Stimulated activated CD4-positive, alpha-beta T cell treated with anti-CD3 and anti-CD28 coated beads, Interleukin-1b, Interleukin-23, amount 100 ng/mL, for 1 hour (primary cell): ENCODE data around the gene VTI1B.
A peak's percentile ranks its signal among the peaks of the same experiment; 100 is the strongest.
"Not testable (repeated sequence)": the region's sequence is repeated elsewhere in the genome, so short reads cannot be mapped to it uniquely, and the experiment has no call there.

Experiments
- DNase-seq, 2 donors: peaks; one replicate each; pipeline ENCODE4 v3.0.0-alpha.2; 2020; ENCODE audit warnings: low read depth in 2 of 2

The VTI1B gene

DNA sequence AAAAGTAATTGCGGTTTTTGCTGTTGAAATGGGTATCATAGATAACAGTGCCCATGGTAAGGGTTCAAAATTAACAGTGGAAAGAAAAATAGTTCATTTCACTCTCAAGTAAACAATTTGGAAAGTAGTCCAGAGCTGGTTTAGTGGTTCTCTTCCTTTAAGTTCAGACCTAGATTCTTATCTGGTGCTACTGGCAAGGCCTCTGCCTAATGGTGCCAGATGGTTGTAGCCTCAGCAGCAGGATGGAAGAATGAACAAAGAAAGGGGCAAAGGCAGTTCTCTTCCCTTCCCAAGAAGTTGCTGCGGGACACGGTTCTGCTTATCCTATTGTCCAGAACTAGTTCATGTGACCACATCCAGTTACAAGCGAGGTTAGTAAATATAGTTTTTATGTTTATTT is 44.2 kb downstream of the VTI1B start:
- DNase-seq: no peak

DNA sequence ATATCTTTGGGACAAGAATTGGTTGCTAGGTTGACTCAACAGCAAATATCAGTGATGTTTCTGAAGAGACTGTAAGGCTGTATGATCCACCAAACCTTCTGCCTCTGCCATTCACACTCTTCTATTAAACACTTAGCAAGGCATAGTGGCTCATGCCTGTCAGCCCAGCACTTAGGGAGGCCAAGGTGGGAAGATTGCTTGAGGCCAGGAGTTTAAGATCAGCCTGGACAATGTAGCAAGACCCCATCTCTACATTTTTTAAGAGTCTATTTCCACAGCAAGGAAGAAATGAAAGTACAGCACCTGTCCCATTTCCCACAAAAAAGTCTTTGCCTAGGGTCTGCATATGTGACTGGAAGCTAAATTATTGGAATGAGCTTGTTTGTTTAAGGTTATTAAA is 46.9 kb downstream of the VTI1B start:
- no peak for DNase-seq

DNA sequence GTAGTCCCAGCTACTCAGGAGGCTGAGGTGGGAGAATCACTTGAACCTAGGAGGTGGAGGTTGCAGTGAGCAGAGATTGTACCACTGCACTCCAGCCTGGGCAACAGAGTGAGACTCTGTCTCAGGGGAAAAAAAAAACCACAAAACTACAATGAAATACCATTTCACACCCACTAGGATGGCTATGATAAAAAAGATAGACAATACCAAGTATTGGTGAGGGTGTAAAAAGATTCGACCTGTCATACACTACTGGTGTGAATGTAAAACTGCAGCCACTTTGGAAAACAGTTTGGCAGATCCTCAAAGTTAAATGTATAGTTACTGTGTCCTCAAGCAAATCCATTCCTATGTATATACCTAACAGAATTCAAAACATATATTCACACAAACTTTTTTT is 48.3 kb downstream of the VTI1B start:
- not testable (repeated sequence) for DNase-seq

DNA sequence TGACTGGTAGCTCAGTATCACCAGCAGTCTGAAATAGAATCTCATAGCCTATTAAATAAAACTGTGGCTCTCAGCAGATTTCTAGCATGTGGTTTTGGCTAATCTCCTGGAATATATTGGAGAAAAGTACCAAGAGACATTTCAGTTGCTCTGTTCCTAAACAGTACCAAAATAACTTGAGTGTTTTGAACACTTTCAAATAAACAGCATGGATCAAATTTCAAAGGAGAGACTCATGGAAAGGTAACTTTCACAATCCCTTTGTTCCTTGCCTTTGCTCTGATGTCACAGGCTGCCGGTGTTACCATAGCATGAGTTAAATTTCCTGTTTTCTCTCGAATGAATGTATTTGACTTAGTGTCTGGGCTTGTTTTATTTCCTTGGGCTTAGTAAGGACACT is 51.3 kb downstream of the VTI1B start:
- DNase-seq: no peak

DNA sequence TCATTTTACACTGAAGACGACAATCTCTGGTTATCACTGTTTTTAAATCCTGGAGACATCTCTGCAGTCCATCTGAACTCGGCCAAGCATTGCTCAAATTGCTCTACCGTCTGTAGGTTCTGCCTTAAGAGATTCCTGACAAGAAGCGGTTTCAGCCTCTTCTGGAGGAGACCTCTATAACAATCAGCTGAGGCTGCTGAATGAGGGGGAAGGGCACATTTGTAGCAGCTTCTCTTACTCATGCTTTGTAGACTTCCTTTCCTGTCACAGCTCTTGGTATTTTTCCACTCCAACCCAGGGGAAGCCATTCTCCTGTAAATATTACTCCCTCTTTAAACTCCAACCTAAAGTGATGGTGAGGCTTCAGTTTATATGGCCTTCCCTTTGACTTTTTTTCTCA is 51.8 kb downstream of the VTI1B start:
- no peak for DNase-seq

DNA sequence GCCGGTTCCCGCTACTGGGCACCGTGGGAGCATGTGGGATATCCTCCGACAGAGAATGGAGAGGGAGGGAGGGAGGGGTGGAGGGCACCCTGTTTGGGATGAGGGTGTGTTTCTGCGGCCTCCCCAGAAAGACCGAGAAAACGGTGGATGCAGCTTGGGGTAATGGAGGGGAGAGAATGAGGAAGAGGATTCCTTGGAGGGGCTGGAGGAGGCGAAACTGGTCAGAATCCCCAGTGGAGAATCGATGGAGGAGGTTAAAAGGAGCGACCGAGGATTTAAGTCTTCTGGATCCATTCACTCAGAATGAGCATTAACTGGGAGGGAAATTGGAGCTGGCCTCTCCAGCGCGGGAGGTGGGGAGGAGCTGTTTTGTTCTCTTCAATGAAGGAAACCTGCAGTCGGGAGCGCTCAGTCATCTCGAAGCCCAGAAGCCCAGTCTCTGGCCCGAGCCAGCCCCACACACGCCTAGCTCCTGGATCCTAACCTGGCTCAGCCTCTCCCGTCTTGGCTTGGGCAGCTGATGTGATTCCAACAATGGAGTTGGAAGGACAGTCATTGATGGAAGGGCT is 54.1 kb downstream of the VTI1B start:
- DNase-seq: no peak

DNA sequence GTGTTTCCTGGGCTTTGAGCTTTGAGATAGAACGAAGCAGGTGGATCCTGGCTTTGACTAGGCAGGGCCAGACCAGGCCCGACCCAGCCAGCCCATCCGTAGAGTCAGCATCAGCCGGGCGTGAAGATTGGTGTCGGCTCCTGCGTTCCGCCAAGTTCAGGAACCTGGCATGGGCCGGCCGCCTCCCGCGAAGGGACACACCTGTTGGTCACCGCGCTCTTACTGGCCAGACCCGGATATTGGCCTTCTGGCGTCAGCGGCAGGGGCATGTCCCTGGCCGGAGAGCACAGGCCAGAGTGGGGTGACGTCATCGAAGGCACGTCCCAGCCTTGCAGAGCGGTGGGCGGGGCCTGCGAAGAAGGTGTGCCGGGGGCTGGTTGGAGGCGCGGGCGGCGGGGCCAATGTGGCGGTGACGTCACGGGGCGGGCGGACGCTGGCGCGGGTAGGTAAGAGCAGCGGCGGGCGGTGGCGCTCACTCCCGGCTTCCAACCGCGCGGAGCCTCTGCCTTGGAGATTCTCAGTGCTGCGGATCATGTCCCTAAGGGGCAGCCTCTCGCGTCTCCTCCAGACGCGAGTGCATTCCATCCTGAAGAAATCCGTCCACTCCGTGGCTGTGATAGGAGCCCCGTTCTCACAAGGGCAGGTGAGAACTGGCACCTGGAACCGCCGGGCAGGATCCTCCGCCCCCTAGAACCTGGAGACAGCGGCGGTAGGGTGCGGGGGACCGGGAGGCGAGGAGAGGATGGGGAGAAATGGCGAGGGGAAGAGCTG is 54.8 kb downstream of the VTI1B start, which contains the start of gene ARG2:
Gene ARG2, plus strand, starts transcription at position 475 of the 771 bp plus-strand sequence. Its CDS starts 58 bp downstream, at position 533.
- DNase-seq: peak; percentile 88 to 95

DNA sequence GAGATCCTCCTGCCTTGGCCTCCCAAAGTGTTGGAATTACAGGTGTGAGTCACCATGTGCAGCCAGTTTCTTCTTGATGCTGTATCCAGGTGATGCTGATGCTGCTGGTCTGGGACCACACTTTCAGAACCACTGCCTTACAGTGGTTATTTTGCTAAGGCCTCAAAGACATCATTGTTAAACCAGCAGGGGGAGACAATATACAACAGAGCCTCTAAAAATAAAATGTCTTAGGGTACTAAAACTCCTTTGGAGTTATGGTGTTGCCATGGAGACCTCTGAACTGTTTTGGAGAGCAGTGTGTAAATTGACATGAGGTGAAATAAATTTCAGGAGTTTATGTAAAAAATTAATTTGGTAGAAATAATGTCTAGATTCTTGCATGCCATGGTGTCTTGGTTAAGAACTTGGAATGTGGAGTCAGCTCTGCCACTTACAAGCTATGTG is 55.8 kb downstream of the VTI1B start:
- no peak for DNase-seq

DNA sequence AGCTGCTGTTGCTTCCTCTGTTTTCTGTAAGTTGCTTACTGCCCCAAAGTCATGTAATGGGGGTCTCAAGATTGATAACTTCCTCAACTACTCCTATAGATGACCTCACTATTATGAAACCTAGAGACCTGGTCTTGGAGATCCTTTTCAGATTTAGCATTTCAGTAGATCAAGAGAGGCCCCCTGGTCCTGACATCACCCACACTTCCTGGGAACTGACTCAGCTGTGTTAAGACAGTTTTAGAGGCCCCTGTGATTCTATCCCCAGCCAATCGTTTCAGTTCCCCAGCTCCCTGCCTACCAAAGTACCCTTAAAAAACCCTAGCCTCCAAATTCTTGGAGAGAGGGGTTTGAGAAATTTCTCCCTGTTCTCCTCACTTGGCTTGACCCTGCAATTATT is 63.9 kb downstream of the VTI1B start:
- DNase-seq: no peak

DNA sequence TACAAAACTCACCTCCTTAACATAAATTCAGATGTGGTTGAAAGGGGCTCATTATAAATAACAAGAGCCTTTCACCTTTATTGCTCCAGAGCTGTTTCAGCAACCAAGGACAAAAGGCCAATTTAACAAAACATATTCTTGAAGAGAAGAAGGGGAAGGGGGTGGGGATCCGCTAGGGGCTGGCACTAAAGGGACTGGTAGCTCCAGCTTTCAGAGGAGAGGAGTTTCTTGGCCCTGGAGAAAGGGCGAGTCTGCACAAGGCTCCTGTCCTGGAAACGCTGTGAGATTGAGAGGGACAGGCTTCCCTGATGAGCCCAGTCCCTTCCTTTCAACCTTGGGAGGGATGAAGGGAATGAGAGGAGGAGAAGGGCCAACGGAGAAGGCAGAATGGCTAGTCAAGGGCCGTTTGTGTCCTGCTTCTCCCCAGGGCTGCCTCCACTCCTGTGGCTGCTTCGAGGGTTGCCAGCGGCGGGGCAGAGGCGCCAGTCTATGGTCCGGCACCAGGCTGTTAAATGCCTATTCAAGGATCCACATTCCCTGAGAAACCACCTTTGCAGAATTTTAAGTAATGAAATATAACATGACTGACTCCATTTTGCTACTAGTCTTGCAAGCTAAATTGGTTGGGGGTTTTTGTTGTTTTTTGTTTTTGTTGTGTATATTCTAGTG is 64.7 kb downstream of the VTI1B start:
- no peak for DNase-seq

DNA sequence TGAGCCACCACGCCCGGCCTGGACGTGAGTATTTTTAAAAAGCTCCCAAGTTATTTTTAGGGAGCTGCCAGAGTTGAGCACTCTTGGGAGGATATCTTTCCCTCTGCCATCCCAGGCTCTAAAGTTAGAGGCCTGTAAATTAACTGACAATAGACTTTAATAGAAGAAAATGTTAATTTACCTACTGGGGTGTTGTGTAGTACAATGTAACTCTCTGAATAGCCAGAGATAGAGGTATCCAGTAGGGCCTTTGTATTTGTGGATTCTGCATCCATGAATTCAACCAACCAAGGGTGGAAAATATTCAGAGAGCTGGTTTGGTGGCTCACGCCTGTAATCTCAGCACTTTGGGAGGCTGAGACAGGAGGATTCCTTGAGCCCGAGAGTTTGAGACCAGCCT is 66.8 kb downstream of the VTI1B start:
- no peak for DNase-seq

DNA sequence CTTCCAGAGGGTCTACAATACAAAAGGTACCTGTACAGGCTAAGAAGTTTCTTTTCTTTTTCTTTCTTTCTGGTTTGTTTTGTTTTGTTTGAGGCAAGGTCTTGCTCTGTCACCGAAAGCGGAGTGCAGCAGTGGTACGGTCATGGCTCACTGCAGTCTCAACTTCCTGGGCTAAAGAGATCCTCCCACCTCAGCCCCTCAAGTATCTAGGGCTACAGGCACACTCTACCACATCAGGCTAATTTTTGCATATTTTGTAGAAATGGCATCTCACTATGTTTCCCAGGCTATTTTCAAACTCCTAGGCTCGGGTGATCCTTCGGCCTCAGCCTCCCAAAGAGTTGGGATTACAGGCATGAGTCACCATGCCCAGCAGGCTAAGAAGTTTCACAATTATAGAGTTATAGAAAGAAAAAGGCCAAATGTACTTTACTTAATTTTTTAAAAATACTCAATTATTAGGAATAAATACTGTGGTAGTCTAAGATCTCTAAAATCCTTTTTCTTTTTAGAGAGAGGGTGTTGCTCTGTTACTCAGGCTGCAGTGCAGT is 71.4 kb downstream of the VTI1B start:
- DNase-seq: no peak

DNA sequence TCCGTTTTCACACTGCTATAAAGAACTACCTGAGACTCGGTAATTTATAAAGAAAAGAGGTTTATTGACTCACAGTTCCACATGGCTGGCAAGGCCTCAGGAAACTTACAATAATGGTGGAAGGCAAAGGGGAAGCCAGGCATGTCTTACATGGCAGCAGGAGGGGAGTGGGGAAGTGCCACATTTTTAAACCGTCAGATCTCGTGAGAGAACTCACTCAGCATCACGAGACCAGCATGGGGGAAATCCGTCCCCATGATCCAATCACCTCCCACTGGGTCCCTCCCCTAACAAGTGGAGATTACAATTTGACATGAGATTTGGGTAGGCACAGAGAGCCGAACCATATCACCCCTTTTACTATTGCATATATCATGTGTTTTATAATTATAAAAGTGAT is 72.4 kb downstream of the VTI1B start:
- DNase-seq: no peak

DNA sequence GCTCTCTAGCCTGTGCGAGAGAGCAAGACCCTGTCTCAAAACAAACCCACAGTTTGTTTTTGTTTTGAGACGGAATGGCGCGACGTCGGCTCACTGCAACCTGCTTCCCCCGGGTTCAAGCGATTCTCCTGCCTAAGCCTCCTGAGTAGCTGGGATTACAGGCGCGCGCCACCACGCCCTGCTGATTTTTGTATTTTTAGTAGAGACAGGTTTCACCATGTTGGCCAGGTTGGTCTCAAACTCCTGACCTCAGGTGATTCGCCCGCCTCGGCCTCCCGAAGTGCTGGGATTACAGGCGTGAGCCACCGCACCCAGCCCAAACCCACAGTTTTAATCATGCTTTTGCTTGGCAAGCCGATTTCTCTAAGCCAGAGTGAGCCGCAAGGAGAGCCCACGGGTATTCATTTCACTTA is 73.9 kb downstream of the VTI1B start:
- DNase-seq: not testable (repeated sequence)

DNA sequence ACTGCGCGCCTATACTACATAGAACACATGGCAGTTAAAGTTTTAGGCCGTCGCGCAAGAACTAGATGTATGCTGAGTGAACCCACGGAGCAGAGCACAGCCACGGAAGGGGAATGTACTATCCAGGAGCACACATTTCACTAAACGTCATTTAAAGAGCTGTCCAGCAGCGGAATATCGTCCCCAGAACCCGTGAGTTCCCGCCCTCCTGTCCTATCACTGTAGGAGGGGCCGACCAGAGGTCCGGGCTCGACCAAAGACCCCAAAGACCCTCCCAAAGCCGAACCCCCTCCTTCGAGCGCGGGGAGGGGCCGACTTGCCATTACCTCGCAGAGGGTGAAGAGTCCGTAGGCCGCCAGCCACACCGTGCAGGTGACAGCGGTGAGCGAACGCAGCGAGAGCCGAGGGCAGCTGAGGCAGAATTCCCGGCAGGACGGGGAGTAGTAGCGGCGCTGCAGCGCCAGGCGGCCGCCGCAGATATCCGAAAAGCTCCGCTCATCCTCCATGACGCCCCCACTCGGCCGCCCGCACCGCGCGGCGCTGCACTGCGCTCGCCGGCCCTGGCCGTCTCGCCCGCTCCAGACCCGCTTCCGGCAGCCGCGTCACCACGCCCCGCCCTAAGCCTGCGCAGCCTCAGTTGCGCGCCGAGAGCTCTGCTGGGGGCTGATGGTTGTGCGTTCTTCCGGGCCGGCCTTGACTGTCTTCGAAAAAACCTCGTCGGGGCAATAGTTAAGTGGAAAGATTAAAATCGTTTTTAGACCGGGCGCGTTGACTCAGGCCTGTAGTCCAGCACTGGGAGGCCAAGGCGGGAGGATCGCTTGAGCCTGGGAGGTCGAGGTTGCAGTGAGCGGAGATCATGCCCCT is 74.5 kb downstream of the VTI1B start, which contains the start of gene PIGH:
Gene PIGH, minus strand, starts transcription at position 571 of the 864 bp plus-strand sequence. Its CDS starts 65 bp downstream, at position 506.
- DNase-seq: peak; percentile 84 to 92
